Right lobe of liver (tissue), 6 donors: ENCODE measurements around the gene EGF. TPM values are rescaled to one million over a fixed set of nuclear protein-coding genes. Genes with fewer than 3 reads are reported as not detected.

Experiments
- ATAC-seq, 4 donors: fragments of 200-7000 bp; cut with Tn5 transposase; one replicate each; pipeline ENCODE4 v1.9.1; 2020; ENCODE audit warnings: mild to moderate bottlenecking in 4 of 4, moderate library complexity in 4 of 4
- DNase-seq, 3 donors: peaks; one replicate each; pipeline ENCODE4 v3.0.0-alpha.2; 2020
- H3K27ac ChIP-seq, 3 donors: fragments of 200-600 bp; one replicate each; pipeline ENCODE4 v1.8.0; 2022
- H3K27me3 ChIP-seq, 2 donors: fragments of 200-600 bp; one replicate each; pipeline ENCODE4 v1.8.0; 2022
- H3K36me3 ChIP-seq, 4 donors: fragments of 200-600 bp; sonication (generic) in 1 of 4; one replicate each; pipeline versions ENCODE4 v1.5.1 to v1.8.0; 2017 to 2022; ENCODE audit warnings: control low read depth in 1 of 4
- H3K4me1 ChIP-seq, 4 donors: fragments of 200-600 bp; sonication (generic) in 1 of 4; one replicate each; pipeline versions ENCODE4 v1.5.1 to v1.8.0; 2017 to 2022; ENCODE audit warnings: control low read depth in 1 of 4
- H3K4me3 ChIP-seq, 3 donors: fragments of 200-600 bp; one replicate each; pipeline ENCODE4 v1.8.0; 2022
- H3K9me3 ChIP-seq, 4 donors: fragments of 200-600 bp; sonication (generic) in 1 of 4; one replicate each; pipeline versions ENCODE4 v1.5.1 to v1.8.0; 2017 to 2022; ENCODE audit warnings: control low read depth in 1 of 4
- POLR2A ChIP-seq: fragments of 450-650 bp; IDR thresholded peaks from one replicate; pipeline ENCODE4 v1.6.1; 2017; ENCODE audit warnings: antibody characterized with exemption, mild to moderate bottlenecking
- WGBS: methylation state at CpG from one replicate; pipeline ENCODE4 v1.1.6; 2018; ENCODE audit warnings: low coverage, low lambda C conversion rate; ENCODE audit not compliant: insufficient coverage; ENCODE audit errors: missing lambda C conversion rate; 5-methylcytosine and 5-hydroxymethylcytosine counted together
- intact Hi-C, 2 donors: fragments of 100-400 bp; cut with DNase I; formaldehyde crosslinking; loops; one replicate each; pipeline versions ENCODE4 v1.11.2 to v1.14.1; 2022
- total RNA-seq, 6 experiments: library from RNA; depleted of rRNA in 2 of 6; stranded (reverse); fragments of >200 nt in 2 of 6; fragmentation: NEBNext Ultra II Directional in 3 of 6; extraction: Animal tissue kit (Norgen Biotek cat#: 25700) in 3 of 6; gene quantifications; one replicate each; pipeline versions ENCODE4 v1.1.0 to v1.2.4, GENCODE V29; 2016 to 2023
- TF ChIP-seq, protein P1 (sequence below), 4 donors: fragments of 200-600 bp in 3 of 4; fragments of 450-650 bp in 1 of 4; IDR thresholded peaks; one replicate each; pipeline versions ENCODE4 v1.5.1 to v1.8.0; 2016 to 2022; ENCODE audit warnings: antibody characterized with exemption in 4 of 4, mild to moderate bottlenecking in 2 of 4
- donor health status: DM: no; HTN: yes; CAD: no.
- donor health status: DM: no; HTN: no; CAD: no.
- donor health status: DM: no; HTN: no; CAD: no.
- donor health status: DM: no; HTN: yes; CAD: no.
- donor health status: DM: no; HTN: yes; CAD: no.

The EGF gene
- total RNA-seq, 6 experiments from 2014 or later, result not detected

DNA sequence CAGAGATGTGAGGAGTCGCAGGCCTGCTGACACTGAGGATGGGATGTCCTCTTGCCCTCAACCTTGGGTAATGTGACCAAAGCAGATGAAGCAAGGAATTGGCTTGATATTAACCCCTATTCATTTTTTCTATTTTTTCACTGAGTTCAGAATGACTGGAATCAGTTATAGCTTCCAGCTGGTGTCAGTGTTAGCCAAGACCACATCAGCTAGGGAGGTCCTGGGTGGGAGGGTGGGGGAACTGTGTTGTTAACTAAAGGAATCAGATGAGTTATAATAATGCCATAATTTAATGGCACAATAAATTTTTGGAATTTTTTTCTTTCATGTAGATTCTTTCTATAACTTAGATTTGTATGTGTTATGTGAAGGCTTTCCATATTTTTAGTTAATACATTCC lies 91.9 kb downstream of the EGF start:
- Histone ChIP-seq H3K27me3 (no peaks in the 10 kb centered on the region), H3K4me1 (peaks cover 0 to 39% (median 16%) of the 10 kb centered on the region in 4 donors), H3K4me3 (no peak overlapping the region), H3K36me3 (no peaks in the 10 kb centered on the region), H3K27ac (no peak overlapping the region), H3K9me3 (no peaks in the 10 kb centered on the region)
- ATAC-seq (no peak), DNase-seq (no peak)
- TF ChIP-seq POLR2A, result no peak
- TF ChIP-seq, protein P1, sequence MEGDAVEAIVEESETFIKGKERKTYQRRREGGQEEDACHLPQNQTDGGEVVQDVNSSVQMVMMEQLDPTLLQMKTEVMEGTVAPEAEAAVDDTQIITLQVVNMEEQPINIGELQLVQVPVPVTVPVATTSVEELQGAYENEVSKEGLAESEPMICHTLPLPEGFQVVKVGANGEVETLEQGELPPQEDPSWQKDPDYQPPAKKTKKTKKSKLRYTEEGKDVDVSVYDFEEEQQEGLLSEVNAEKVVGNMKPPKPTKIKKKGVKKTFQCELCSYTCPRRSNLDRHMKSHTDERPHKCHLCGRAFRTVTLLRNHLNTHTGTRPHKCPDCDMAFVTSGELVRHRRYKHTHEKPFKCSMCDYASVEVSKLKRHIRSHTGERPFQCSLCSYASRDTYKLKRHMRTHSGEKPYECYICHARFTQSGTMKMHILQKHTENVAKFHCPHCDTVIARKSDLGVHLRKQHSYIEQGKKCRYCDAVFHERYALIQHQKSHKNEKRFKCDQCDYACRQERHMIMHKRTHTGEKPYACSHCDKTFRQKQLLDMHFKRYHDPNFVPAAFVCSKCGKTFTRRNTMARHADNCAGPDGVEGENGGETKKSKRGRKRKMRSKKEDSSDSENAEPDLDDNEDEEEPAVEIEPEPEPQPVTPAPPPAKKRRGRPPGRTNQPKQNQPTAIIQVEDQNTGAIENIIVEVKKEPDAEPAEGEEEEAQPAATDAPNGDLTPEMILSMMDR (IDR thresholded peaks at IDR 0.05), result no peak
- WGBS, result 83% methylated on average over 1 of the region's 1 CpG
- intact Hi-C loops, result loop anchor here in 1 of 2 donors (10.0 kb wide), 1 partner anchor 310 kb away; no protein-coding TSS in a partner anchor

DNA sequence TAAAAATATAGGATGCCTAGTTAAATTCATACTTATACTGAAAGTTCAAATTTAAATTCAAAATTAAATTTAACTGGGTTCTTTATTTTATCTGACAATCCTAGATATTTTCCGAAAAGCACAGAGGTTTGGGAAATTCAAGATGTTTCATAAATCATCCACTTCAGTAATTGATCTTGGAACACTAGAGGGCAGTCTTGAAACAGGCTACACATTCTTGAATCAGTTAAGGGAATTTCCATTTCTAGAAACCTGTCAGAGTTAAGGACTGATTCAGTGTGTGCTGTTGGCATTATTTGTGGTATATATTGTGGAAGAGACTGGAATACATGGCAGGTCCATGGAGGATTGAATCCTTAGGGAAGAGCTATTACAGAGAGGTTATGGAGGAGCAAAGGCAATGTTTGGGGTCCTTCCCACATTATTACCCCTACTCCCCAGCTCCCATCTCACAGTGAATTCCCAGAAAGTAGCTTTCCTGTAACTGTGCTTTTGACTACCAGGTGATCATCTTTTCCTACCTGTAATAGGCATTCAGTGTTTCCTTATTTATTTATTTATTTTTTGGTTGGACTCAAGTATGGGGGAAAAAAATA lies 92.9 kb downstream of the EGF start:
- DNase-seq (no peak), ATAC-seq (peak; percentile 54 to 79 (median 66))
- WGBS, result 4% methylated on average over 1 of the region's 1 CpG
- H3K27ac ChIP-seq, result peak overlapping the region in 2 of 3 donors; percentile 18 to 72
- no peaks in the 10 kb centered on the region for H3K9me3 ChIP-seq
- no peaks in the 10 kb centered on the region for H3K36me3 ChIP-seq
- intact Hi-C loops, result loop anchor here in 1 of 2 donors (10.0 kb wide), 1 partner anchor 309 kb away; no protein-coding TSS in a partner anchor
- H3K4me3 ChIP-seq, result no peak overlapping the region
- H3K27me3 ChIP-seq, result no peaks in the 10 kb centered on the region
- no peak for TF ChIP-seq POLR2A
- TF ChIP-seq, protein P1 (IDR thresholded peaks at IDR 0.05), result peak; percentile 70 to 78 (median 76)
- H3K4me1 ChIP-seq, result peaks cover 0 to 46% (median 18%) of the 10 kb centered on the region in 4 donors

GRCh38 chr4:110007217-110007616 lies 94.5 kb downstream of the EGF start:
- Histone ChIP-seq H3K4me1 (peaks cover 0 to 46% (median 18%) of the 10 kb centered on the region in 4 donors), H3K36me3 (no peaks in the 10 kb centered on the region), H3K27me3 (no peaks in the 10 kb centered on the region), H3K9me3 (no peaks in the 10 kb centered on the region), H3K27ac (peak overlapping the region in 2 of 3 donors; percentile 18 to 72), H3K4me3 (peak overlapping the region in 1 of 3 donors; percentile 6)
- peak in 2 of 3 donors; percentile 21 to 65 for DNase-seq
- intact Hi-C loops, result loop anchor here in 1 of 2 donors (10.0 kb wide), 1 partner anchor 308 kb away; no protein-coding TSS in a partner anchor
- peak; percentile 75 to 92 (median 80) for ATAC-seq
- TF ChIP-seq, protein P1 (IDR thresholded peaks at IDR 0.05), result no peak
- no peak for TF ChIP-seq POLR2A
- 26% methylated on average over 3 of the region's 3 CpGs for whole genome bisulfite sequencing

DNA sequence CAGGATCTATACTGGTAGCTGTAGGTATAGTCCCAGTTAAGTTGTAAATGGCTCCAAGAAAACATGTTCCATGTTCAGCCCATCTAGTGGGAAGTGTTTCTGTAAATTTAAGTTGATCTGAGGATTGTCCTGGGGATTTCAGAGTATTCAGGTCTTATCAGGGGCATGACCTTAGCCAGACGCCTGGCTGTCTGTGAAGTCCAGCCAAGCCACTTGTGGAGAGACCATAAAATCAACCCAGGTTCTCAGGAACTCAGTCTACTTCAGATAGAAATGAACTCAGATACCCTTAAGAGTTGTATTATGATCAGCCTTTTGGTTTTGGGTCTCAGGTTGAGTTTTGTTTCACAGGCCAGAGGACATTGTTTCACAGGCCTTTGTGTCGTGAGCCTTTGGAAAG lies 95.9 kb downstream of the EGF start:
- Histone ChIP-seq H3K4me1 (peaks cover 0 to 48% (median 23%) of the 10 kb centered on the region in 4 donors), H3K4me3 (no peak overlapping the region), H3K27ac (peak overlapping the region in 2 of 3 donors; percentile 31 to 72), H3K9me3 (no peaks in the 10 kb centered on the region), H3K27me3 (no peaks in the 10 kb centered on the region), H3K36me3 (no peaks in the 10 kb centered on the region)
- 63% methylated on average over 2 of the region's 2 CpGs for WGBS
- peak; percentile 34 to 70 (median 46) for ATAC-seq
- peak in 2 of 3 donors; percentile 56 to 71 for DNase-seq
- intact Hi-C loops, result loop anchor here in 1 of 2 donors (10.0 kb wide), 1 partner anchor 306 kb away; no protein-coding TSS in a partner anchor
- TF ChIP-seq, protein P1 (IDR thresholded peaks at IDR 0.05), result no peak
- TF ChIP-seq POLR2A, result no peak
